Activated CD4-positive, alpha-beta T cell treated with anti-CD3 and anti-CD28 coated beads for 48 hours (primary cell): ENCODE results near the gene PPM1N.

Source experiments
- DNase-seq: peaks from one replicate; pipeline ENCODE4 v3.0.0-alpha.2; 2020

Gene PPM1N

DNA sequence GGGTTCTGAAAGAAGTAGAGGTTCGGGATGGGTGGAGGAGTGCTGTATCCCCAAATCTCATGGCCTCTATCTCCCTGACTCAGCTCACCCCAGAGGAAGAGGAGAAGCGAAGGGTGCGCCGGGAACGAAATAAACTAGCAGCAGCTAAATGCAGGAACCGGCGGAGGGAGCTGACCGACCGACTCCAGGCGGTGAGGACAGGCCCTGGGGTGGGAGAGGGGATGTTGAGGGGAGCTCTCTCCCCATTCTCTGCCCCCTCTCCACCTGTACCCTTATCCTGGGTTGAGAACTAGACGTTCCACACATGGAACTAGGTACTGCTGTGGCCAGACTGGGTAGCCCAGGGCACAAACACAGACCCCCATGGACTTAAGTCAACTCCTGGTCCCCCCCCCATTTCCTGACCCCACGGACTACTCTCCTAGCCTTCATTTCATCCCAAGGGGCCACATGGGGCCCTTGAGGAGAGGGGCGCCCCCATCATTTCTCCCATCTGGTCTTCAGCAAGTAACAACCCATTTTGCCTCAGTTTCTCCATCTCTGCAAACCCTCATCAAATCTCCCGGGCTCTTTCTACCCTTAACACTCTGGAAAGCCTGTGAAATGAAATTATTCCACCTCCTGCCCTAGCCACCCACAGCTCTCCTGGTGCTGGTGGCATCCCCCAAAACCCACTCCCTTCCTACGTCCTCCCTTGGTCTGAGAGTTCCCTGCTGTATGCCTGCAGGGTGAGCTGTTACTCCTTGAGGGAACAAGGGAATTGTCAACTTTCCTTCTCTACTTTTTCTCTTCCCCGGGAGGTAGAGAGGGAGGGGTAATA, 26.9 kb upstream of the PPM1N start:
- no peak for DNase-seq

DNA sequence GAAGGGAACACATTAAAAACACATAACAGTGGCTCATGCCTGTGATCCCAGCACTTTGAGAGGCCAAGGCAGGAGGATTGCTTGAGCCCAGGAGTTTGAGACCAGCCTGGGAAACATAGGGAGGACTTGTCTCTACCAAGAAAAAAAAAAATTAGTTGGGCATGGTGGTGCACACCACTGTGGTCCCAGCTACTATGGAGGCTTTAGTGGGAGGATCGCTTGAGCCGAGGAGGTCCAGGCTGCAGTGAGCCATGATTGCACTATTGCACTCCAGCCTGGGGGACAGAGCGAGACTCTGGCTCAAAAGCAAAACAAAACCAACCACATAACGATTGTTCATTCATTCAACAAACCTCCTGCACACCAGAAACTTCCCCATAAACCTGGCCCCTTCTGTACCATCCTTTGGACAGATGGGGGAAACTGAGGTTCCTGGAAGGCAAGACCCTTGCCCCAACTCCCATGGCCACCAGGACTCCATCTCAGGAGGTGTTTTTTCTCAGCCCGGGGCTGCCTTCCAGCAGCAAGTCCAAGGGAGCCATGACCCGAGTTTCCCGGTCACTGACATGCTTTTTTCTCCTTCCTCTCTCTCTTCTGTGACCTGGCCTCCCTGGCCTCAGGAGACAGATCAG, 26.2 kb upstream of the PPM1N start:
- DNase-seq = no peak

DNA sequence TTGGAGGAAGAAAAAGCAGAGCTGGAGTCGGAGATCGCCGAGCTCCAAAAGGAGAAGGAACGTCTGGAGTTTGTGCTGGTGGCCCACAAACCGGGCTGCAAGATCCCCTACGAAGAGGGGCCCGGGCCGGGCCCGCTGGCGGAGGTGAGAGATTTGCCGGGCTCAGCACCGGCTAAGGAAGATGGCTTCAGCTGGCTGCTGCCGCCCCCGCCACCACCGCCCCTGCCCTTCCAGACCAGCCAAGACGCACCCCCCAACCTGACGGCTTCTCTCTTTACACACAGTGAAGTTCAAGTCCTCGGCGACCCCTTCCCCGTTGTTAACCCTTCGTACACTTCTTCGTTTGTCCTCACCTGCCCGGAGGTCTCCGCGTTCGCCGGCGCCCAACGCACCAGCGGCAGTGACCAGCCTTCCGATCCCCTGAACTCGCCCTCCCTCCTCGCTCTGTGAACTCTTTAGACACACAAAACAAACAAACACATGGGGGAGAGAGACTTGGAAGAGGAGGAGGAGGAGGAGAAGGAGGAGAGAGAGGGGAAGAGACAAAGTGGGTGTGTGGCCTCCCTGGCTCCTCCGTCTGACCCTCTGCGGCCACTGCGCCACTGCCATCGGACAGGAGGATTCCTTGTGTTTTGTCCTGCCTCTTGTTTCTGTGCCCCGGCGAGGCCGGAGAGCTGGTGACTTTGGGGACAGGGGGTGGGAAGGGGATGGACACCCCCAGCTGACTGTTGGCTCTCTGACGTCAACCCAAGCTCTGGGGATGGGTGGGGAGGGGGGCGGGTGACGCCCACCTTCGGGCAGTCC, 25.5 kb upstream of the PPM1N start:
- DNase-seq = no peak

DNA sequence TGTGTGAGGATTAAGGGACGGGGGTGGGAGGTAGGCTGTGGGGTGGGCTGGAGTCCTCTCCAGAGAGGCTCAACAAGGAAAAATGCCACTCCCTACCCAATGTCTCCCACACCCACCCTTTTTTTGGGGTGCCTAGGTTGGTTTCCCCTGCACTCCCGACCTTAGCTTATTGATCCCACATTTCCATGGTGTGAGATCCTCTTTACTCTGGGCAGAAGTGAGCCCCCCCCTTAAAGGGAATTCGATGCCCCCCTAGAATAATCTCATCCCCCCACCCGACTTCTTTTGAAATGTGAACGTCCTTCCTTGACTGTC, 24.9 kb upstream of the PPM1N start:
- no peak for DNase-seq

DNA sequence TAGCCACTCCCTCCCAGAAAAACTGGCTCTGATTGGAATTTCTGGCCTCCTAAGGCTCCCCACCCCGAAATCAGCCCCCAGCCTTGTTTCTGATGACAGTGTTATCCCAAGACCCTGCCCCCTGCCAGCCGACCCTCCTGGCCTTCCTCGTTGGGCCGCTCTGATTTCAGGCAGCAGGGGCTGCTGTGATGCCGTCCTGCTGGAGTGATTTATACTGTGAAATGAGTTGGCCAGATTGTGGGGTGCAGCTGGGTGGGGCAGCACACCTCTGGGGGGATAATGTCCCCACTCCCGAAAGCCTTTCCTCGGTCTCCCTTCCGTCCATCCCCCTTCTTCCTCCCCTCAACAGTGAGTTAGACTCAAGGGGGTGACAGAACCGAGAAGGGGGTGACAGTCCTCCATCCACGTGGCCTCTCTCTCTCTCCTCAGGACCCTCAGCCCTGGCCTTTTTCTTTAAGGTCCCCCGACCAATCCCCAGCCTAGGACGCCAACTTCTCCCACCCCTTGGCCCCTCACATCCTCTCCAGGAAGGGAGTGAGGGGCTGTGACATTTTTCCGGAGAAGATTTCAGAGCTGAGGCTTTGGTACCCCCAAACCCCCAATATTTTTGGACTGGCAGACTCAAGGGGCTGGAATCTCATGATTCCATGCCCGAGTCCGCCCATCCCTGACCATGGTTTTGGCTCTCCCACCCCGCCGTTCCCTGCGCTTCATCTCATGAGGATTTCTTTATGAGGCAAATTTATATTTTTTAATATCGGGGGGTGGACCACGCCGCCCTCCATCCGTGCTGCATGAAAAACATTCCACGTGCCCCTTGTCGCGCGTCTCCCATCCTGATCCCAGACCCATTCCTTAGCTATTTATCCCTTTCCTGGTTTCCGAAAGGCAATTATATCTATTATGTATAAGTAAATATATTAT, 24.3 kb upstream of the PPM1N start:
- DNase-seq = no peak

DNA sequence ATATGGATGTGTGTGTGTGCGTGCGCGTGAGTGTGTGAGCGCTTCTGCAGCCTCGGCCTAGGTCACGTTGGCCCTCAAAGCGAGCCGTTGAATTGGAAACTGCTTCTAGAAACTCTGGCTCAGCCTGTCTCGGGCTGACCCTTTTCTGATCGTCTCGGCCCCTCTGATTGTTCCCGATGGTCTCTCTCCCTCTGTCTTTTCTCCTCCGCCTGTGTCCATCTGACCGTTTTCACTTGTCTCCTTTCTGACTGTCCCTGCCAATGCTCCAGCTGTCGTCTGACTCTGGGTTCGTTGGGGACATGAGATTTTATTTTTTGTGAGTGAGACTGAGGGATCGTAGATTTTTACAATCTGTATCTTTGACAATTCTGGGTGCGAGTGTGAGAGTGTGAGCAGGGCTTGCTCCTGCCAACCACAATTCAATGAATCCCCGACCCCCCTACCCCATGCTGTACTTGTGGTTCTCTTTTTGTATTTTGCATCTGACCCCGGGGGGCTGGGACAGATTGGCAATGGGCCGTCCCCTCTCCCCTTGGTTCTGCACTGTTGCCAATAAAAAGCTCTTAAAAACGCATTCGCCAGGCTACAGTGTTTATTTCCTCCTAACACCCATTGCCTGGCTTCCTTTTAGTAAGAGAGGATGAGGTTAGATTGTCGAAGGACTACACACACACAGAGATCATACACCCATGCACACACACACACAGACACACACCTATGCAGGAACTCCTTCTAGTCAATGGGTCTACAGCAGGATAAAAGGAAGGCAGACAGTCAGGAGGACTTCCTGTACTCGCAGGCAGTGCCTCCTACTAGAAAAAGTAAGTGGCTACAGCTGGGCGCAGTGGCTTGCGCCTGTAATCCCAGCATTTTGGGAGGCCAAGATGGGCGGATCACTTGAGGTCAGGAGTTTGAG, 23.4 kb upstream of the PPM1N start:
- DNase-seq = no peak

DNA sequence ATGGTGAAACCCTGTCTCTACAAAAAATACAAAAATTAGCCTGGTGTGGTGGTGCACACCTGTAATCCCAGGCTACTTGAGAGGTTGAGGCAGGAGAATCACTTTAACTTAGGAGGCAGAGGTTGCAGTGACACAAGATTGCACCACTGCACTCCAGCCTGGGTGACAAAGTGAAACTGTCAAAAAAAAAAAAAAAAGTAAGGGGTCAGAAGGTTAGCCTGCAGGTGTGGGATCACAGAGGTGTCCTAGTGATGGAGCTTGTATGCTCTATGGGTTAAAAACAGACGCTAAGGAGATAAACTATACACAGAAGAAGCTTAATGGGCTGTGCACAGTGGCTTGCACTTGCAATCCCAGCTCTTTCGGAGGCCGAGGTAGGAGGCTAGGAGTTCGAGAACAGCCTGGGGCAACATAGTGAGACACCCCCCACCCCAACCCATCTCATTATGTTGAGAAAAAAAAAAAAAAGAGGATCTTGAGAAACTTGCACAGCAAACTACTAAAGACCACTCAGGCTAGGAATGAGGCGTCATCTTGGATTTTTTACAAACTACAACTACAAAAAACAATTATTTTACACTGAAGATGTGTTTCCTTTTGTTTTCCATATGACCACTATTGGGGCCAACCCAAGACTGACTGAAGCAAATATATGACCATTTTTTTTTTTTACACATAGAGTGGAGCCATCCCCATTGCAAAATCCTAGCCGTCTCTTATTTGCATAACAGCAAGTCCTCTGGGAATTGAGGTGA, 22.5 kb upstream of the PPM1N start:
- DNase-seq = no peak

DNA sequence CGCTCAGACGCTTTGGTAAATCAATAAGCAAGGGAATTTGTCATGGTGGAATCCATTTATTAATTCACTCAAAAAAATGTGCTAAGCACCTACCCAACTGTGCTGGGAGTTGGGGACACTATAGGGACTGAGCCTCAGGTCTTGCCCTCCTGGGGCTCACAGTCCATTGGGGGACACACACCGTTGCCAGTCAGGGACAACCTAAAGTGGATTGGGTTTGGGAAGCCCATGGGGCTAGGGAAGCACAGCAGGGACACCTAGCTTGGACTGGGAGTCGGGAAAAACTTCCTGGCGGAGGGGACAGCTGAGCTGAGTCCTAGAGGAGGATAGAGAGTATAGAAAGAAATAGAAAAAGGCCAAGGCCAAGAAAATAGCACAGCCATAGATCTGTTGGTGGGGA, 21.9 kb upstream of the PPM1N start:
- DNase-seq = no peak

DNA sequence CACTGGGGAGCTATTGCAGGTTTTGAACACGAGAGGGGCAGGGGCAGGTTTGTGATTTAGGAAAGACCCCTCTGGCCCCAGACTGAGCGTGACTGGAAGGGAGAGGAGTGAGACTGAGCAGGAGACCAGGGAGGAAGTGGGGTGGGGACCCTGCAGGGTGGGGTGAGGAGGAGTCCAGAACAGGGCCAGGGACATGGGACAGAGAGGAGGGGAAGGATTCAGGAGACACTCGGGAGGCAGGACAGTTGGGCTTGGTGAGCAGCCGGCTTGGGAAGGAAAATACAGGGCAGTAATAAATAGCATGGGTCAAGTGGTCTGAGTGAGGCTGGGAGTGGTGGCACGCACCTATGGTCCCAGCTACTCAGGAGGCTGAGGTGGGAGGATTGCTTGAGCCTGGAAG, 21.1 kb upstream of the PPM1N start:
- DNase-seq = no peak

DNA sequence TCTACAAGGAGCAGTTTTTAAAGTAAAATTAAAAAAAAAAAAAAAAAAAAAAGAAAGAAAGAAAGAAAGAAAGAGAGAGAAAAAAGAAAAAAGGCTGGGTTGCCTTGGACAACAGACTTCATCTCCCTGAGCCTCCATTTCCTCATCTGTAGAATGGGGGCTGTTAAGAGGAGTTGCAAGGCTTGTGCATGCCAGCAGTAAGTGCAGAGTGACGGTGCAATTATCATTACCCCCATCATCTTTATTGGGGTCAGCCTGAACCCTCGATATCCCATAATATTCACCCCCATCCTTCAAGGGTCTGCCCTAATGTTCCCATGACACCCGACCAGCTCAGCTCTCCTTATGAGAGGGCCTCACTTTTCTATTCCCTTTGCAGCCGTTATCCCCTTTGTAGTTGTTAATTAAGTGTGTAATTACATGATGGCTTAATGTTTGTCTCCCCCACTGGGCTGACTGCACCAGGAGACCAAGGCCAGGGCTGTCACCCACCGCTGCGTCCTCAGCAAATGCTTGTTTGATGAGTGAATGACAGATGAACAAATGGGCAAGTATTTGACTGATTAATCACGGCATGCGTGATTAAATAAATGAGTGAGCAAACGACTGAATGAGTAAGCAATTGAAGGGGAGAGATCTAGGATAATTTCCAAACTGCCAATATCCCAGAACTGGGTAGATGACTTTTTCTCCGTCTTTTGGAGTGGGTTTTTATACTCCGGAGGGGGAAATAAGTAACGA, 20.4 kb upstream of the PPM1N start:
- DNase-seq = peak; percentile 51

DNA sequence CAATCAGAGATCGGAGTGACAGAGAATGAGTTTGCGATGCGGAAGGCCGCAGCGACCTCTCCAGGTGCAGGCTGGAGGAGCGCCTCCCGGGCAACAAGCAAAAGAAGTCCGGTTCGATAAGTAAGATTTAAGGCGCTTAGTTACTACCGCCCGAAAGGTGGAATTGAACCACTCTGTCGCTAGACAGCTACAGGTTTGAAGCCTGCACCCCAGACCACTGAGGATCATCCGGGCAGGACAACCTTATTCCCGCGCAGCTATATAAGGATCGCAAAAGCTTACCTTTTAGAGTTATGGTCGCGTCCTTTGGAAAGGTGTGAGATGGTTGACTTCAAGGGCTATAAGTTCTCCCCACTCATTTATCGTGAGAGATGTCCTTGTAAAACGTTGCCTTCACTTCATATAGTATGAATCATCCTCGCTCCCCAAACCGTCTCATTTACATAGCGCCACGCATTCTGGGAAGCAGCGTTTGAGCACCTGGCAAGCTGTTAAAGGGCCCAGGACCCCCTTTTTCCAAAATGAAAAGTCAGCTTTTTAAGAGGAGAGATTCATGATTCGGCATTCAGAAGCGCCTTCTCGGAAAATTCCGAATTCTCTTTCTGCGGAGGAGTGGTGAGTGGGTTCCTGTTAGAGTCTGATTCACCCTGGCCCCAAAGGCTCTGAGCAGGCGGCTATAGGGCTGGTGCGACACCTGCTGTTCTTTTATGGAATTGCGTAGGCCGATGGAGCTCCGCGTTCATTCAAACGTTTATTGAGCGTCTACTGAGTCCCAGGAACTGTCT, 19.6 kb upstream of the PPM1N start:
- peak; percentile 94 for DNase-seq

DNA sequence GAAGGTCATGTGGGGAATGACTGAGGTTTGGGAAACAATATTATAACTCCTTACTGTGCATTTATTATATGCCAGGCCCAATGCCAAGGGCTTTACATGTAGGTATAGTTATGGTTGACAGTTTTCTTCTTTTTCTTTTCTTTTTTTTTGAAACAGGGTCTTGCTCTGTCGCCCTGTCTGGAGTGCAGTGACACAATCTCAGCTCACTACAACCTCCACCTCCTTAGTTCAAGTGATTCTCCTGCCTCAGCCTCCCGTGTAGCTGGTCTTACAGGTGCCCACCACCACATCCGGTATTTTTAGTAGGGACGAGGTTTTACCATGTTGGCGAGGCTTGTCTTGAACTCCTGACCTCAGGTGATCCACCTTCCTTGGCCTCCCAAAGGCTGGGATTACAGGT, 15.2 kb upstream of the PPM1N start:
- DNase-seq = no peak

DNA sequence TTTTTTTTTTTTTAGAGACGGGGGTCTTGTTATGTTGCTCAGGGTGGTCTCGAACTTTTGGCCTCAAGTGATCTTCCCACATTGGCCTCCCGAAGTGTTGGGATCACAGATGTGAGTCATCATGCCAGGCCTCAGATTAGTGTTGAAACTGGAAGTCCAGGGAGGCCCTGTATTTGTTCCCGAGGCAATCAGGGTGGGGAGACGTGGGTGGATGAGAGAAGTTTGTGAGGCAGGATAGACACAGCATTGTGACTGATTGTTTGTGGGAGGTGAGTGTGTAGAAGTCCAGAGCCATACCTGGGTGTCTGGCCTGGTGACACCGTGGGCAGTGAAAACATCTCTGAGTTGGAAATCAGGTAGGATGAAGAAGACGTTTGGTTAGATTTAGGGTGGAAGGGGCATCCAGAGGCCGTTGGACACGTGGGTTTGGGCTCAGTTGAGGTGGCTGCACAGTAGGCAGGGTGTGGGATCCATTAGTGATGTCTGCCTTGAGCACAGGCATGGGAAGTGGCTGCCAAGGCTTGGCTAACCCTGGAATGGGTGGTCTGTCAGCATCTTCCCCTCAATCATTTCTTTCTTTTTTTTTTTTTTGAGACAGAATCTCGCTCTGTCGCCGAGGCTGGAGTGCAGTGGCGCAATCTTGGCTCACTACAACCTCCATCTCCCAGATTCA, 13.8 kb upstream of the PPM1N start:
- DNase-seq = no peak

DNA sequence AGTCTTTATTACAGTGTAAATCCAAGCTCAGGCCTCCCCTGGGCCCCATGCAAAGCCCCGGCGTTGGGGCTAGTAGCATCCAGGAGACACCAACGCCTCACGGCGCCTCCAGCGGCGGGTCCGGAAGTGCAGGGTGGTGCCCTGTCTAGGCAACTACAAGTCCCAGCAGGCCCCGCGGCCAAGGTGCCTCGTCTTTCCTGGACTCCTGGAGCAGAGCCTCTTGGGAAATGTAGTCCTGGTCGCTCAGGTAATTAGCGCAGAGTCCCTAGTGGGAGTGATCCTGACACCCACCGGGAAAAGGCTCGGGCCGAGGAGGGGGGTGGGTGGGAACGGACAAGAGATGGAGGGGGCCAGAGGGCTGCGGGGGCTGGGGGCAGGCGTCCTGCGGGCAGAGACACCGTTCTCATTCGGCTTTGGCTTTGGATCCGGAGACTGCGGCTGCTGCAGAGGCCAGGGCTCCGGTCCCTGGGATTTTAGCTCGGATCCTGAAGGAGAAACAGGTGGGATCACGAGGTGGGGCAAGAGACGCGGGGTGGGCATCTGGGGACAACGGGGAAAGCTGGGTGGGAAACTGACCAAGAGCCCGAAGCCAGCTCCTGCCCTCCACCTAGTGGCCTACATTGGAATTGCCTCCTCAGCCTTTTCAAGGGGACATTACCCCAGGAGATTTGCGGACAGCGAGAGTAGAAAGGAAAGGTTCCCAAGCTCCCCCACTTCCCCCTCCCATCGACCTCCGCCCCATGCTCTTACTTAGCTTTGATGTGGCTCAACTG, 12.8 kb upstream of the PPM1N start:
- DNase-seq = peak; percentile 99

DNA sequence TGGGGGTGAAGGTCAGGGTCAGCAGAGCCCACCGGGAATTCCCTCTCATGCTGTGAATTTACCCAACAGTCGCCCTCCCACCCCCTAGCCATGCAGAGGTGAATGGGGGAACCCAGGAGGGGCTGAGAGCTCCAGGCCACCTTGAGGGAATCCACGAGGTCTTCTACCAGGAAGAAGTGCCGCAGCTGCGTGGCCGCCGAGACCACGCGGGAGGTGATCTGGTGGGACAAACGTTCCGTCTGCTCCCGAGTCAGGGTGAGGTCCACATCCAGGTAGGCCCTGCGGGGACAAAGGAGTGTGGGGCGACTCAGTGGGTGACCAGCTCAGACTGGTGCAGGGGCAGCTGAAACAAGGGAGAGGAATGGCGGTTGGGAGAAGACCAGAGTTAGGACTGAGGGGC, 9.5 kb upstream of the PPM1N start:
- no peak for DNase-seq

DNA sequence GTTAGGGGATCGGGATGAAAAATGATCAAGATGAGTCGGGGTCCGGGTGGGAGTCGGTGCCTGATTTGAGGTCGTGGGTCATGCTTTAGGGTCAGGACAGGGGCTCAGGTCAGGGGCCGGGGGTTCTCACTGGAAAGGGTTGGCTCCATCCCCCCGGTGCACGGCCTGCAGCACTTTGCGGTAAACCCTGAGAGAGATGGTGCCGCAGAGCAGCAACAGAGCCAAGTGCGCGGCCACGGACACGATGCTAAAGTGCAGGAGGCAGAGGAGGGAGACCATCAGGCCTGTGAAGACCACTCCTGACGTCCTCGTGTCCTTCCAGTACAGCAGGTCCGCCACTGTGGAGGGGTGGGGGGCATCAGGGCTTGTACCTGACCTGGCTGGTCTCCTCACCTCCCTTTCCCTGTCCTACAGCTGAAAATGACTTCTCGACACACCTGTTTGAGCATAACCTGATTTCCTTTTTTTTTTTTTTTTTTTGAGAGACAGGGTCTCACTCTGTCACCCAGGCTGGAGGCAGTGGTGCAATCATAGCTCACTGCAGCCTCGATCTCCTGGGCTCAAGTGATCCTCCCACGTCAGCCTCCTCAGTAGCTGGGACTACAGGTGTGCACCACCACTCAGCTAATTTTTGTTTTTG, 8.9 kb upstream of the PPM1N start:
- no peak for DNase-seq

DNA sequence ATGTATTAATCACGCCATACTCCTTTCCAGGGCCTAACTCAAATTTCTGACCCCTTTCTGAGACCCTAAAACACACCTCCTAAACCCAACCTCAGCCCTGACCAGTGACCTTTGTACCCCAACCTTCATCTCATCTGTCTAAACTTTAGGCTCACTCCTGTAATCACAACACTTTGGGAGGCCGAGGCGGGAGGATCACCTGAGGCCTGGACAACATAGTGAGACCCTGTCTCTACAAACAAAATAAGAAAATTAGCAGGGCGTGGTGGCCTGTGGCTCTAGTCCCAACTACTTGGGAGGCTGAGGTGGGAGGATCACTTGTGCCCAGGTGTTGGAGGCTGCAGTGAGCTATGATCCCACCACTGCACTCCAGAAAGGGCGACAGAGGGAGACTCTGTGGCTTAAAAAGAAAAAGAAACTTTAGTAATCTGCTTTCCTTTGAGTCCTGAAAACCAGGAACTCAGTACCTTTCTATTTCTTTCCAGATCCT, 6.1 kb upstream of the PPM1N start:
- no peak for DNase-seq
